HG03060 (cell line): ENCODE measurements around the gene TRIO.
"Not testable (repeated sequence)": the region's sequence is repeated elsewhere in the genome, so short reads cannot be mapped to it uniquely, and the experiment has no call there.

Experiments
- ATAC-seq: cut with Tn5 transposase; IDR thresholded peaks from one replicate; pipeline ENCODE4 v1.9.1; 2021; ENCODE audit warnings: low read depth, moderate number of reproducible peaks; ENCODE audit not compliant: unreplicated experiment

TRIO gene

DNA sequence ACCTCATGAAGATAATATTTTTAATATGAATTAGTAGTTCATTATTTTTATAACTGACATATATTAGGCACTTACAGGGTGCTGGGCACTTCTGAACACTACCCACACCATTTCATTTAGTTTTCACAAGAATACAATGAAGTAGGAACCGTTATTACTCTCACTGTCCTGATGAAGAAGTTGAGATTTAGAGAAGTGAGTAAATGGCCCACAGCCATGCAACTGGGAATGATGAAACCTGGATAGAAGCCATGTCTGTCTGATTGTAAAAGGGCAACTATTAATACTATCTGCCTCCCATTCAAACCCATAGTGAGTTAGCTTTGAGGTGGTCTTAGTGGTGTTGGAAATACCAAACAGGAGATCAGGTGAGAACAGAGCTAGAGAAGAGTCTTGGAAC lies 408.9 kb downstream of the TRIO start:
- ATAC-seq, result no peak

DNA sequence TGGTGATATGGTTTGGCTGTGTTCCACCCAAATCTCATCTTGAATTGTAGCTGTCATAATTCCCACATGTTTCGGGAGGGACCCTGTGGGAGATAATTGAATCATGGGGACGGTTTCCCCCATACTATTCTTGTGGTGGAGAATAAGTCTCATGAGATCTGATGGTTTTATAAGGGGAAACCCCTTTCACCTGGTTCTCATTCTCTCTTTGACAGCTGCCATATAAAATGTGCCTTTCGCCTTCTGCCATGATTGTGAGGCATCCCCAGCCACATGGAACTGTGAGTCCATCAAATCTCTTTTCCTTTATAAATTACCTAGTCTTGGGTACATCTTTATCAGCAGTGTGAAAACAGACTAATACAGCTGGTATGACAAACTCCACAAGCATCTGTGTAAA lies 411.1 kb downstream of the TRIO start:
- not testable (repeated sequence) for ATAC-seq

DNA sequence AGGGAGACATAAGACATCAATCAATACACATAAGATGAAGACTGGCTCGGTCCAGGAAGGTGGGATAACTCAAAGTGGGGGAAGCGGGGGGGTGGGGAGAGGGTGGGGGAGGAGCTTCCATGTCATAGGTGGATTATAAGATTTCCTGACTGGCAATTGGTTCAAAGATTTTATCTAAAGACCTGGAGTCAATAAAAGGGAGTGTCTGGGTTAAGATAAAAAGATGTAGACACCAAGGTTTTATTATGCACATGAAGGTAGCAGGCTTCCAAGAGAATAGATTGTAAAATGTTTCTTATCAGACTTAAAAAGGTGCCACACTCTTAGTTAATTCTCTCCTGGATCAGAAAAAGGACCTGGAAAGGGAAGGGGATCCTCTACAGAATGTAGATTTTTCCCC lies 412.9 kb downstream of the TRIO start:
- ATAC-seq, result no peak

DNA sequence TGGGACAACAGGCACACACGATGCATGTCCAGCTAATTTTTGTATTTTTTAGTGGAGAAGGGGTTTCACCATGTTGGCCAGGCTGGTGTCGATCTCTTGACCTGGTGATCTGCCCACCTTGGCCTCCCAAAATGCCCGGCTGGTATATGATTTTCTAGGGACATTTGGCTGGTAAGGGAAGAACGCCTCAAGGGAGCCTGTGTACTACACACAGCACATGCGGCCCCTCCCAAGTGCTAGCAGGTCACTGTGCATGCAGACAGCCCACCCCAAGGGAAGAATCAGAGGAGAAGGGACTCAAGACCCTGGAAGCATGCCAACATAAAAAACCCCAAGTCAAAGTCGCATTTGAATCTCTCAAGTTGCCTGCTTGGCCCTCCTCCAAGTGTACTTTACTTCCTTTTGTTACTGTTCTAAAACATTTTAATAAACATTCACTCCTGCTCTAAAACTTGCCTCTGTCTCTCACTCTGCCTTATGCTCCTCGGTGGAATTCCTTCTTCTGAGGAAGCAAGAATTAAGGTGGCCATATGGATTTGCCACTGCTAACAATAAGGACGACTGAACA lies 414.1 kb downstream of the TRIO start:
- no peak for ATAC-seq

DNA sequence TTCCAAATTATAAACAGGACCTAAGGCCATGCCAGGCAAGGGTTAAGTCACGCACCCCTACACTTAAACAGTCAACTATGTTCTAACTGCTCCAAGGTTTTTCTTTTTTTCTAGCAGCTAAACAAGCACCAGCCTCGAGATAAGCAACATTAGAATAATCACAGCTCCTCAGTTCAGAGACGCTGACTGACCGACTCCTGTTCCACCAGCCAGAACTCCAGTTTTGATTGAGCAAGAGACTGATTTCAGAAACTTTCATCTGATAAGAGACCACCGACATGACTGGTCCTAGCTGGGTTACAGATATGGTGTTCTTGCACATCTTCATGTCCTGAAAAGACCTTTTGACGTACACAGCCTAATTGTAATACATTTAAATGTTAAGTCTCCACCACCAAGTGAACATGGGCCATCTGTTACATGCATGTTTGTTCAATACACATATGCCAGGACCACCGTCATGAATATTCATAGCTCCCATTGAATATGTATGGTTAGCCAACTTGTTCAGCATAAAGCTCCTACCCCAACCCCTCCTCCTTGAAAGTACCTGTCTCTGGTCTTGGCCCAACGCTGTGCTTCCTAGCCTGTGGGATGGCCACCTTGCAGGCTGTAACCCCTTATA lies 414.8 kb downstream of the TRIO start:
- ATAC-seq, result no peak
